RWPE1 (cell line): ENCODE results near the gene EVC.

Experiments
- CTCF ChIA-PET: fragments of 350-600 bp; sonication (Branson Sonifier 250); formaldehyde crosslinking; extraction: SDS; loops from one replicate; lab custom pipeline; 2021; lab: Yijun Ruan, JAX
- POLR2A ChIA-PET: fragments of 400-600 bp; formaldehyde crosslinking; extraction: SDS; loops from one replicate; lab custom pipeline; 2020; ENCODE audit warnings: antibody characterized with exemption; ENCODE audit not compliant: low non-redundant PET; lab: Yijun Ruan, JAX
- DNase-seq: peaks from one replicate; pipeline ENCODE4 v3.0.0; 2012; ENCODE audit warnings: low spot score
- H3K27ac ChIP-seq: fragments of 450-650 bp; 2 replicates; pipeline ENCODE4 v1.5.1; 2017
- TF ChIP-seq, protein P1 (sequence below): fragments of 450-650 bp; conservative IDR thresholded peaks from 2 replicates; pipeline ENCODE4 v1.5.1; 2017; ENCODE audit warnings: low read depth, mild to moderate bottlenecking

EVC gene

DNA sequence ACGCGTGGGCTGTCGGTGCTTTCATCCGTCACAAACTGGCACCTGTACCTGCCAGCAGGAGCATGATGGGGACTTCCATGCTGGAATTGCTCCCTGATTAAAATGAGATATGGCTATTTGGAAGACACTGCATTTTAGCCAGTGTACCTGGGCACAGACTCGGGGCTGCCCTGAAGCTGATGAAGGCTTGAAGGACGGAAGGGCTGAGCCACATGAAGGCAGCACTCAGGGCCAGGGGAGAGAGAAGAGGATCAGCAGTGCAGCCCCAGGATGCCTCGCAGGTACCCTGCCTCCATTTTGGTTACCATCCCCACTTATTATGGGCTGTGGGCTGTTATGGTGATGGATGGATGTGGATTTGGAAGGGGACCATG is 102.9 kb downstream of the EVC start:
- POLR2A ChIA-PET: no interaction called here
- H3K27ac ChIP-seq: no peak overlapping the region
- DNase-seq: no peak
- CTCF ChIA-PET: interaction anchor here (1.6 kb wide), 1 partner anchor 10 kb away, joined by 4 read pairs; no protein-coding TSS in a partner anchor
- TF ChIP-seq, protein P1, sequence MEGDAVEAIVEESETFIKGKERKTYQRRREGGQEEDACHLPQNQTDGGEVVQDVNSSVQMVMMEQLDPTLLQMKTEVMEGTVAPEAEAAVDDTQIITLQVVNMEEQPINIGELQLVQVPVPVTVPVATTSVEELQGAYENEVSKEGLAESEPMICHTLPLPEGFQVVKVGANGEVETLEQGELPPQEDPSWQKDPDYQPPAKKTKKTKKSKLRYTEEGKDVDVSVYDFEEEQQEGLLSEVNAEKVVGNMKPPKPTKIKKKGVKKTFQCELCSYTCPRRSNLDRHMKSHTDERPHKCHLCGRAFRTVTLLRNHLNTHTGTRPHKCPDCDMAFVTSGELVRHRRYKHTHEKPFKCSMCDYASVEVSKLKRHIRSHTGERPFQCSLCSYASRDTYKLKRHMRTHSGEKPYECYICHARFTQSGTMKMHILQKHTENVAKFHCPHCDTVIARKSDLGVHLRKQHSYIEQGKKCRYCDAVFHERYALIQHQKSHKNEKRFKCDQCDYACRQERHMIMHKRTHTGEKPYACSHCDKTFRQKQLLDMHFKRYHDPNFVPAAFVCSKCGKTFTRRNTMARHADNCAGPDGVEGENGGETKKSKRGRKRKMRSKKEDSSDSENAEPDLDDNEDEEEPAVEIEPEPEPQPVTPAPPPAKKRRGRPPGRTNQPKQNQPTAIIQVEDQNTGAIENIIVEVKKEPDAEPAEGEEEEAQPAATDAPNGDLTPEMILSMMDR: no peak

DNA sequence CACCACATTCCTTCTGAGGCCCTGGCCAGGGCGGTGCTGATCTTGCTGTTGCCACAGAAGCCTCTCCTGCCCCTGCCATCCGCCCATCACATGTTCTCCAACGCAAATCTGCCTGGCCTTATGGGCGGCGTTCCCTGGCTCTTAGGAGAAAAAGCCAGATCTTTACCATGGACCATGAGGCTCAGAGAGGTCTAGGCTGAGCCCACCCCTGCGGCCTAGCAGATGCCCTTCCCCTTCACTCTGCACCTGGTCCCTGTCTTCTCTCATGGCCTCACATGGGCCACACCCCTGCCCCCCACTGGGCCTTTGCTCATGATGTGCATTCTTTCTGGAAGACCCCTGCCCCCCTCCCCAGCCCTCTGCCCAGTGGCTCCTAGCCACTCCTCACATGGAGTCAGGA is 103.4 kb downstream of the EVC start:
- no peak overlapping the region for H3K27ac ChIP-seq
- no peak for DNase-seq
- TF ChIP-seq, protein P1: no peak
- ChIA-PET POLR2A (no interaction called here), CTCF (no interaction called here)

DNA sequence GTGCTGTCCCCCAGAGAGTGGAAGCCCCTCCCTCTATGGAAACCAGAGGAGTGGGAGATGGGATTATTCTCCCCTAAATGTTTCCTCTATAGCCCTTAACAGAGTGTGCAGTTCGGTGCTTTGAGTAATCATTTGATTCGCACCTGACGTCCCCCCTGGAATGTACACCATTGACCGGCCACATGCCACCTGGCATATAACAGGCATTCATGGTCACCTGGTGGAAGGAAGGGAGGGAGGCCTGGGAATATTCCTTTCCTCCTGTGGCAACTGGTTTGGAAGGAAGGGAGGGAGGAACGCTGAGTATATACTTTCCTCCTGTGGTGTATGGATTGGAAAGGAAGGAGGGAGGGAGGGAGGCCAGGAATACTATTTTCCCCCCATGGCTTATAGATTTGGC is 104.6 kb downstream of the EVC start:
- POLR2A ChIA-PET: no interaction called here
- CTCF ChIA-PET: no interaction called here
- no peak for DNase-seq
- TF ChIP-seq, protein P1: no peak
- no peak overlapping the region for H3K27ac ChIP-seq

DNA sequence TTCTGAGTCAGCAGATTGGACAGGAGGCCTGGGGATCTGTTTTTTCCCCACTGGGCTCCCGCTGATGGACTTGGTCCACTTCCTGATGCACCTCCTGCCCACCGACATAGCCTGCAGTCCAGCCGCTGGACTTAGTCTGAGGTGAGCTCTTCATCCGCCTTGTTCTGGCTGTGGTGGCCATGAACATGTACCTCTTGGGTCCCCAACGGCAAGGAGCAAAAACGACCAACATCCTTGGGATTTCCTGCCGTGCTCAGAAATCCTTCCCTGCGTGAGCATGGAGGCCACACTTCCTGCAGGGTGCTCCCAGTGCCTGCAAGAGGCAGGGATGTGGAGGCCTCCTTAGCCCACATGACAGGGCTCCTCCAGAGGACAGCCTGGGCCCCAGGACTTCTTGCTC is 105.1 kb downstream of the EVC start:
- TF ChIP-seq, protein P1: no peak
- H3K27ac ChIP-seq: no peak overlapping the region
- DNase-seq: no peak
- CTCF ChIA-PET: interaction anchor here (0.5 kb wide), 1 partner anchor 765 kb away, joined by 3 read pairs; no protein-coding TSS in a partner anchor
- POLR2A ChIA-PET: no interaction called here

DNA sequence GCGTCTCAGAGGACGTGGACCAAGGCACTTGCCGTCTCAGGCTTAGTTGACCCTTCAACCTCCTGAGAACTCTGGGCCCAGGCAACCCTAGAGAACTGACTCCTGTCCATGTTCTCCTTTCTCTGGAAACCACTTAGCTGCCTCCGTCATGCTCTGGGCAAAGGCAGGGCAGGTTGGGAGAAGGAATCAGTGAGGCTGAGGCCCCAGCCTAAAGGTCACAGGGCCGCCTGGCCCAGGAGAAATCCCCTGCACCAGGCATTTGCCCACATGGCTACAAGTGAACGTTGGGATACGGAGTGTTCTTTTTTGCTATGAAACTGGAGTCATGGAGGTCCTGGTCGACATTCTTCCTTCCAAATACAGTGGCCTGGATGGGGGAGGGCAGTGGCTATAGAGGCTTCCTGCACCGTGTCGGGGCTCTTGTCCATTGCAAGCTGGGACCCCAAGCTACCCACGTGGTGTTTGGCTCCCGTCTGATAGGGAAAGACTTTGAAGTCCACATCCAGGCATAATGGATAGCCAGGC is 105.9 kb downstream of the EVC start:
- DNase-seq: no peak
- ChIA-PET CTCF (no interaction called here), POLR2A (no interaction called here)
- TF ChIP-seq, protein P1: no peak
- H3K27ac ChIP-seq: no peak overlapping the region

DNA sequence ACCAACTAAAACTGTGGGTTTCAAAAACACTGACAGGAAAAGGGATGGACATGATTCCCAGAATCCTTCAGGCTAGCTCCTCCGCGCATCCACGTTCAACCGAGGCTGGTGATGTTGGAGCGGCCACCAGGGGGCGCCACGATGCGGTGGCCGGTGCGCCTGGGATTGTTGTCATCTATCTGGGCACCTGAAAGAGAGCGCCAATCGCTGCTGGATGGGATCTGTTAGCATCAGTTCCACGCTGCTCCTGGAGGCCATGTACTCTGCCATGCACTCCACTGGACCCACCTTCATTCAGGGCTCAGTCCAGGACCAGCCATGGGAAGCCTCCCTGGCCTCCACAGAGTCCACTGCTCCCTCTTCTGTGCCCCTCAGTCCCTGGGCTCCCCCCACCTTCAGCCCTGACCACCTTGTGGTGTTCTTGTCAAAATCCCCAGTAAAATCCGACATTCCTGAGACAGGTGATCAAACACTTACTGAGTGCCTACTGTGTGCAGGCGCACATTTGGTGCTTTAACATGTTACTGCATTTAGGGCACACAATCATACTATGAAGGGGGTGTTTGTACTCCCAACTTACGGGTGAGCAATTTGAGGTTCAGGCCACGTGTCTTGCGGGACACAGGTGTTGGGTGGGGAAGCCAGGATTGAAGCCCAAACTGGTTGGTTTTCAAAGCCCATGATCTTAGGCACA is 110.8 kb downstream of the EVC start:
- ChIA-PET POLR2A (no interaction called here), CTCF (interaction anchor here (0.6 to 0.7 kb wide), 3 partner anchors 346 to 756 kb away, joined by 3 to 4 read pairs (median 3); no protein-coding TSS in a partner anchor)
- H3K27ac ChIP-seq: no peak overlapping the region
- DNase-seq: no peak
- TF ChIP-seq, protein P1: peak; percentile 56
